Transverse colon (tissue), 4 donors: Measurements from ENCODE around the gene ARMC6.

Experiments
- CTCF ChIP-seq, 5 experiments: fragments of 200-600 bp in 3 of 5; fragments of 450-650 bp in 2 of 5; sonication (generic) in 3 of 5; IDR thresholded peaks; 1 replicate in 2 of 5; 2 replicates in 3 of 5; pipeline ENCODE4 v1.5.1; 2016 to 2017; ENCODE audit warnings: antibody characterized with exemption in 5 of 5, inconsistent platforms in 3 of 5, mild to moderate bottlenecking in 2 of 5, moderate library complexity in 1 of 5
- POLR2A ChIP-seq: fragments of 450-650 bp; IDR thresholded peaks from one replicate; pipeline ENCODE4 v1.6.1; 2016; ENCODE audit warnings: antibody characterized with exemption, mild to moderate bottlenecking, moderate library complexity
- POLR2AphosphoS5 ChIP-seq, 3 donors: sonication (generic); formaldehyde crosslinking; IDR thresholded peaks; one replicate each; pipeline ENCODE4 v1.6.1; 2016; ENCODE audit warnings: antibody characterized with exemption in 3 of 3

DNA sequence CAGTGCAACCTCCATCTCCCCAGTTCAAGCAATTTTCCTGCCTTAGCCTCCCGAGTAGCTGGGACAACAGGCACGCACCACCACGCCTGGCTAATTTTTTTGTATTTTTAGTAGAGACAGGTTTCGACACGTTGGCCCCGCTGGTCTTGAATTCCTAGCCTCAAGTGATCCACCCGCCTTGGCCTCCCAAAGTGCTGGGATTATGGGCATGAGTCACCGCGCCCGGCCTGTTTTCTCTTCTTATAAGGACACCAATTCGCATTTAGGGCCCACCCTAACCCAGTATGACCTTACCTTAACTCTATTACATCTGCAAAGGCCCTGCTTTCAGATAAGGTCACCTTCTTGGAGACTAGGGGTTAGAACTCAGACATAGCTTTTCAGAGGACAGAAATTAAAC is 69.8 kb downstream of the ARMC6 start:
- TF ChIP-seq CTCF (IDR thresholded peaks at IDR 0.05) (no peak), POLR2AphosphoS5 (IDR thresholded peaks at IDR 0.05) (no peak), POLR2A (no peak)
